GM23338 (cell line): ENCODE results near the gene COX7B. TPM values are rescaled to one million over a fixed set of nuclear protein-coding genes. Genes with fewer than 3 reads are reported as not detected.
A peak's percentile ranks its signal among the peaks of the same experiment; 100 is the strongest.

Experiments
- ATAC-seq: fragments of 200-7000 bp; cut with Tn5 transposase; 3 replicates; pipeline ENCODE4 v1.9.1; 2020
- DNase-seq: peaks from one replicate; pipeline ENCODE4 v3.0.0-alpha.2; 2015; ENCODE audit warnings: low spot score
- H2AFZ ChIP-seq: fragments of 200-600 bp; sonication (generic); 2 replicates; pipeline ENCODE4 v1.8.0; 2016; ENCODE audit warnings: antibody characterized with exemption, mild to moderate bottlenecking, moderate library complexity
- H3F3A ChIP-seq: fragments of 200-600 bp; sonication (generic); replicated peaks from 2 replicates; pipeline ENCODE4 v1.8.0; 2017; ENCODE audit warnings: antibody characterized with exemption, mixed run types, low read depth
- H3K27ac ChIP-seq: fragments of 200-600 bp; sonication (generic); 2 replicates; pipeline ENCODE4 v1.6.1; 2016; ENCODE audit warnings: low read depth
- H3K27me3 ChIP-seq: fragments of 200-600 bp; sonication (generic); 2 replicates; pipeline ENCODE4 v1.8.0; 2016; ENCODE audit warnings: mild to moderate bottlenecking, mixed run types, moderate library complexity; ENCODE audit not compliant: insufficient read depth
- H3K36me3 ChIP-seq: fragments of 200-600 bp; sonication (generic); 2 replicates; pipeline ENCODE4 v1.8.0; 2016; ENCODE audit warnings: mild to moderate bottlenecking; ENCODE audit not compliant: insufficient read depth
- H3K4me1 ChIP-seq: fragments of 200-600 bp; sonication (generic); 2 replicates; pipeline ENCODE4 v1.8.0; 2016; ENCODE audit warnings: mild to moderate bottlenecking, moderate library complexity; ENCODE audit not compliant: insufficient read depth
- H3K4me2 ChIP-seq: fragments of 200-600 bp; sonication (generic); 2 replicates; pipeline ENCODE4 v1.7.1; 2017; ENCODE audit warnings: mixed run types
- H3K4me3 ChIP-seq: fragments of 200-600 bp; sonication (generic); 2 replicates; pipeline ENCODE4 v1.6.1; 2016; ENCODE audit warnings: mixed run types
- H3K79me2 ChIP-seq: fragments of 200-600 bp; sonication (generic); replicated peaks from 2 replicates; pipeline ENCODE4 v1.8.0; 2017; ENCODE audit warnings: mild to moderate bottlenecking; ENCODE audit not compliant: insufficient read depth
- H3K9me2 ChIP-seq: fragments of 200-600 bp; sonication (generic); 2 replicates; pipeline ENCODE4 v1.8.0; 2017; ENCODE audit not compliant: insufficient read depth
- H4K20me1 ChIP-seq: fragments of 200-600 bp; sonication (generic); replicated peaks from 2 replicates; pipeline ENCODE4 v1.8.0; 2017; ENCODE audit warnings: mild to moderate bottlenecking; ENCODE audit not compliant: insufficient read depth
- H3K27ac Mint-ChIP-seq: 2 replicates; pipeline ENCODE4 v1.8.0; 2020; ENCODE audit warnings: inconsistent platforms, mild to moderate bottlenecking, moderate library complexity, mixed read lengths
- H3K27me3 Mint-ChIP-seq: 3 replicates; pipeline ENCODE4 v1.8.0; 2022; ENCODE audit warnings: low read depth, mild to moderate bottlenecking, moderate library complexity, mixed read lengths, inconsistent platforms; ENCODE audit not compliant: insufficient read depth, poor library complexity
- H3K36me3 Mint-ChIP-seq: 3 replicates; pipeline ENCODE4 v1.8.0; 2021; ENCODE audit warnings: low read depth, mild to moderate bottlenecking, inconsistent platforms, moderate library complexity, mixed read lengths
- H3K4me1 Mint-ChIP-seq: 3 replicates; pipeline ENCODE4 v1.8.0; 2020; ENCODE audit warnings: mild to moderate bottlenecking, inconsistent platforms, mixed read lengths
- H3K4me3 Mint-ChIP-seq: 3 replicates; pipeline ENCODE4 v1.8.0; 2021; ENCODE audit warnings: moderate library complexity, mild to moderate bottlenecking, inconsistent platforms, mixed read lengths
- H3K9me3 Mint-ChIP-seq: 3 replicates; pipeline ENCODE4 v1.8.0; 2020; ENCODE audit warnings: moderate library complexity, mild to moderate bottlenecking, inconsistent platforms, mixed read lengths
- CREB1 ChIP-seq: fragments of 250-450 bp; sonication (Bioruptor Pico); IDR thresholded peaks from 2 replicates; pipeline ENCODE4 v1.5.0; 2020; ENCODE audit warnings: low read depth, mild to moderate bottlenecking, moderate library complexity
- EZH2 ChIP-seq: fragments of 200-600 bp; sonication (generic); IDR thresholded peaks from one replicate; pipeline ENCODE4 v1.8.0; 2017; ENCODE audit warnings: antibody characterized with exemption, mild to moderate bottlenecking, low read depth; ENCODE audit not compliant: unreplicated experiment
- EZH2phosphoT487 ChIP-seq: fragments of 200-600 bp; sonication (generic); IDR thresholded peaks from one replicate; pipeline ENCODE4 v1.8.1; 2018; ENCODE audit warnings: antibody characterized with exemption; ENCODE audit not compliant: unreplicated experiment
- JUNB ChIP-seq: IDR thresholded peaks from one replicate; pipeline ENCODE4 v1.6.1; 2016; ENCODE audit warnings: antibody characterized with exemption; ENCODE audit not compliant: unreplicated experiment
- NANOG ChIP-seq: IDR thresholded peaks from 2 replicates; pipeline ENCODE4 v1.6.1; 2016; ENCODE audit warnings: antibody characterized with exemption, borderline replicate concordance
- POLR2AphosphoS5 ChIP-seq: IDR thresholded peaks from 2 replicates; pipeline ENCODE4 v1.6.1; 2016; ENCODE audit warnings: antibody characterized with exemption, low read depth
- STAT1 ChIP-seq: IDR thresholded peaks from one replicate; pipeline ENCODE4 v1.6.1; 2016; ENCODE audit warnings: antibody characterized with exemption; ENCODE audit not compliant: unreplicated experiment
- ZNF114 ChIP-seq: fragments of 250-450 bp; sonication (Bioruptor Pico); IDR thresholded peaks from 2 replicates; pipeline ENCODE4 v1.5.0; 2020; ENCODE audit warnings: mild to moderate bottlenecking, moderate library complexity
- ZNF331 ChIP-seq: fragments of 250-450 bp; sonication (Bioruptor Pico); IDR thresholded peaks from 2 replicates; pipeline ENCODE4 v1.5.0; 2020; ENCODE audit warnings: low read depth, mild to moderate bottlenecking, moderate library complexity
- polyA plus RNA-seq: library from polyadenylated mRNA; unstranded; fragments of >200 nt; fragmentation: Nextera tagmentation; extraction: Ambion mirVana; gene quantifications from 2 replicates; pipeline ENCODE4 v1.2.1, GENCODE V29; 2016
- total RNA-seq: library from RNA; depleted of rRNA; stranded (reverse); fragments of >200 nt; shearing (Covaris generic); gene quantifications from 2 replicates; pipeline ENCODE4 v1.2.3, GENCODE V29; 2014
- TF ChIP-seq, protein P1 (sequence below): IDR thresholded peaks from 2 replicates; pipeline ENCODE4 v1.6.1; 2016; ENCODE audit warnings: antibody characterized with exemption
- TF ChIP-seq, protein P2 (sequence below), 2 experiments: fragments of 200-600 bp in 1 of 2; sonication (generic) in 1 of 2; conservative IDR thresholded peaks; 2 replicates each; pipeline versions ENCODE4 v1.5.1 to v1.6.1; 2016 to 2017; ENCODE audit warnings: antibody characterized with exemption in 2 of 2, low read depth in 2 of 2, mild to moderate bottlenecking in 2 of 2, moderate library complexity in 1 of 2
- TF ChIP-seq, protein P3 (sequence below): IDR thresholded peaks from one replicate; pipeline ENCODE4 v1.6.1; 2018; ENCODE audit warnings: antibody characterized with exemption; ENCODE audit not compliant: unreplicated experiment

COX7B gene
- total and polyA plus RNA-seq, 2 experiments from 2014 or later: 411 to 1,029 TPM

DNA sequence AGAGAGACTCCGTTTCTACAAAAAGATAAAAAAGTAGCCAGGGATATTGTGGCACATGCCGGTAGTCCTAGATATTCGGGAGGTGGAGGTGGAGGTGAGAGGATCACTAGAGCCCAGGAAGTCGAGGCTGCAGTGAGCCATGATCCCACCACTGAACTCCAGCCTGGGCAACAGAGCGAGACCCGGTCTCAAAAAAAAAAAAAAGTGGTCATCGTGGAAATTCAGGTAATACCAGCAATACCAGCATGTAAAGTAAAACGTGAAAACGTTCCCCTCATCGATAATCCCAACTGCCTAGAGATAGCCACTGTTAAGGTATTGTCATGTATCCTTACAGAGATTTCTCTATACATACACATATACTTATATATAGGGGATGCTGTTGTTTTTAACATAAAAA, 5.6 kb upstream of the COX7B start (continued):
- TF ChIP-seq, protein P1, sequence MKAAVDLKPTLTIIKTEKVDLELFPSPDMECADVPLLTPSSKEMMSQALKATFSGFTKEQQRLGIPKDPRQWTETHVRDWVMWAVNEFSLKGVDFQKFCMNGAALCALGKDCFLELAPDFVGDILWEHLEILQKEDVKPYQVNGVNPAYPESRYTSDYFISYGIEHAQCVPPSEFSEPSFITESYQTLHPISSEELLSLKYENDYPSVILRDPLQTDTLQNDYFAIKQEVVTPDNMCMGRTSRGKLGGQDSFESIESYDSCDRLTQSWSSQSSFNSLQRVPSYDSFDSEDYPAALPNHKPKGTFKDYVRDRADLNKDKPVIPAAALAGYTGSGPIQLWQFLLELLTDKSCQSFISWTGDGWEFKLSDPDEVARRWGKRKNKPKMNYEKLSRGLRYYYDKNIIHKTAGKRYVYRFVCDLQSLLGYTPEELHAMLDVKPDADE: no peak
- no peak for TF ChIP-seq NANOG
- TF ChIP-seq EZH2phosphoT487: no peak

DNA sequence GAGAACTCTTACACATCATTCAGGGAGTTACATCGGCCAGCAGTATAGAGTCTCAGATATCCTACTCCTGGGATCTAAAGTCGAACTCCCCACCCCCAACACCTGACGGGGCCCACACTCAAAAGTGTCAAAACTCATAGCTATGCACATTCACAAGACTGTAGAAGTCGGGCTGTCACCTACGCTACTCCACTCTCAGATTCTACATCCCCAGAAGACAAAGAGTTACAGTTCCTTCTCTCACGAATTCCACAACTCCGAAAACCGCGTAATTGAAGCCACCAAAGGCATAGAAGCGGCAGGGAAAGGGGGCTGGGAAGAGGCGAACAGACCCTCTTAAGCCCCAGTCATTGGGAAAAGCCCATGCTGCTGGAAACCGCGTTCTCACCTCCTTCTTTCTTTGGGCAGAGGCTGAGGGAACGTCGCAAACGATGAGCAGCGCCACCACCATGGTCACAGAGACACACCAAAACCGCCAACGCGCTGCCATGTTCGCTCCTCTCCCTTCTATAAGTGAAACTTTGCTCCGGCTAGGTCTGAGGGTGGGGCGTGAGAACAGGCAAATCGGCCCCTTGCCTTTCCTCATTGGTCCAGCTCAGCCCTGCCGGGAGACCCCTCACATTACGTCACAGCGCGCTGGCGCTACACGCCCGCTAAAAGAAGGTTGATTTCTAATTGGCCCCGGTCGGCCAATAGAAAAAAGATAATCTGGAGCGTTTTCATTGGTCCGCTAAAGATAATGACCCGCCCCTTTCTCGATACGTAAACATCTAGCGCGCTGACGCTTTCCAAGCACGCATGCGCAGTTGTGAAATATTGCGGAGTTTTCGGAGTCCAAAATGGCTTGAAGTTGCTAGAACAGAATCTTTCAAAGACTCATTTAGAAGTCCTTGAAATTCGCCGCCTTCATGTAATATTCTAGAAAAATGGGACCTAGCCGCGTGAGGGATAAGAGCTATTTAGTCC, 4.1 kb upstream of the COX7B start, which contains the start of gene MAGT1:
Gene MAGT1, minus strand, starts transcription at position 515 of the 966 bp plus-strand sequence. Its CDS starts 25 bp downstream, at position 490.
- H3K27ac Mint-ChIP-seq: peak within 1 kb of the TSS; percentile 99
- peak; percentile 95 for ATAC-seq
- Histone ChIP-seq H3K27me3 (no peaks in the 10 kb centered on the region), H3K79me2 (peaks cover 54% of the 10 kb centered on the region), H3K27ac (peak within 1 kb of the TSS; percentile 79), H3K9me2 (no peaks in the 10 kb centered on the region), H2AFZ (no peak within 1 kb of the TSS), H3K4me2 (peak within 1 kb of the TSS; percentile 76), H4K20me1 (no peaks in the 10 kb centered on the region), H3K36me3 (no peaks in the 10 kb centered on the region), H3F3A (no peaks in the 10 kb centered on the region), H3K4me1 (no peaks in the 10 kb centered on the region), H3K4me3 (peak within 1 kb of the TSS; percentile 63)
- no peaks in the 10 kb centered on the region; the same call in 2 of the 3 replicates for H3K4me1 Mint-ChIP-seq
- H3K27me3 Mint-ChIP-seq: peaks cover 7% of the 10 kb centered on the region
- peak within 1 kb of the TSS; percentile 95 for H3K4me3 Mint-ChIP-seq
- no peaks in the 10 kb centered on the region for H3K9me3 Mint-ChIP-seq
- peak; percentile 89 for TF ChIP-seq CREB1
- peak; percentile 91 for TF ChIP-seq POLR2AphosphoS5
- no peak for TF ChIP-seq STAT1
- peaks cover 8% of the 10 kb centered on the region; the same call in 2 of the 3 replicates for H3K36me3 Mint-ChIP-seq
- peak; percentile 95 for DNase-seq

DNA sequence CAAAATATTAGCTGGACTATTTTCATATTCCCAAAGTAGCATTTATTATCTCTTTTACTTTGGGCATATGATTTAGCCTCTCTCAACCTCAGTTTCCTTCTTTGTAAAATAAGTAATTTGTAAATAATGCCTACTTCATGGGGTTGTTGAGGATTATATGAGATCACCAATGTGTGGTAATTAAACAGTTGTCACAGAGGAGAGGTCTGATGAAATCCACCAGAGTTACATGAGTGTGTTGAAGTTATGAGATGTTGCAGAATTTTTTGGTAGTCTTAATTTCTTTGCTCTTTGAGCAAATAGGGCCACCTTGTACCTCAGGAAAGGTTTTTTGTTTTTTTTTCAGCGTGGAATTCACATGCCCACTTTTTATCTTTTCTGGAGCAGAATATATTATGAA, 1.4 kb downstream of the COX7B start:
- Mint-ChIP-seq H3K9me3 (no peaks in the 10 kb centered on the region), H3K4me3 (peak overlapping the region; percentile 96), H3K27me3 (peaks cover 7% of the 10 kb centered on the region), H3K36me3 (peaks cover 41% of the 10 kb centered on the region; the same call in 2 of the 3 replicates), H3K27ac (peak overlapping the region; percentile 84; the same call in 1 of the 2 replicates), H3K4me1 (0 out of 3 replicates have a peak, but pooled peaks cover 3% of the 10 kb centered on the region)
- Histone ChIP-seq H3K27ac (peak overlapping the region; percentile 81; the same call in 1 of the 2 replicates), H3K4me2 (peak overlapping the region; percentile 77), H4K20me1 (no peaks in the 10 kb centered on the region; the same call in 1 of the 2 replicates), H3K36me3 (no peaks in the 10 kb centered on the region), H3K9me2 (no peaks in the 10 kb centered on the region), H3F3A (no peaks in the 10 kb centered on the region), H2AFZ (no peak overlapping the region), H3K4me3 (peak overlapping the region; percentile 60), H3K27me3 (no peaks in the 10 kb centered on the region), H3K4me1 (peaks cover 5% of the 10 kb centered on the region; the same call in 1 of the 2 replicates), H3K79me2 (peaks cover 35% of the 10 kb centered on the region)
- ATAC-seq: no peak
- no peak for DNase-seq
- TF ChIP-seq CREB1 (no peak), EZH2phosphoT487 (no peak), NANOG (no peak), JUNB (no peak), POLR2AphosphoS5 (no peak), EZH2 (no peak), ZNF331 (CRISPR knock-in tag) (no peak), ZNF114 (CRISPR knock-in tag) (no peak)
- TF ChIP-seq, protein P2, sequence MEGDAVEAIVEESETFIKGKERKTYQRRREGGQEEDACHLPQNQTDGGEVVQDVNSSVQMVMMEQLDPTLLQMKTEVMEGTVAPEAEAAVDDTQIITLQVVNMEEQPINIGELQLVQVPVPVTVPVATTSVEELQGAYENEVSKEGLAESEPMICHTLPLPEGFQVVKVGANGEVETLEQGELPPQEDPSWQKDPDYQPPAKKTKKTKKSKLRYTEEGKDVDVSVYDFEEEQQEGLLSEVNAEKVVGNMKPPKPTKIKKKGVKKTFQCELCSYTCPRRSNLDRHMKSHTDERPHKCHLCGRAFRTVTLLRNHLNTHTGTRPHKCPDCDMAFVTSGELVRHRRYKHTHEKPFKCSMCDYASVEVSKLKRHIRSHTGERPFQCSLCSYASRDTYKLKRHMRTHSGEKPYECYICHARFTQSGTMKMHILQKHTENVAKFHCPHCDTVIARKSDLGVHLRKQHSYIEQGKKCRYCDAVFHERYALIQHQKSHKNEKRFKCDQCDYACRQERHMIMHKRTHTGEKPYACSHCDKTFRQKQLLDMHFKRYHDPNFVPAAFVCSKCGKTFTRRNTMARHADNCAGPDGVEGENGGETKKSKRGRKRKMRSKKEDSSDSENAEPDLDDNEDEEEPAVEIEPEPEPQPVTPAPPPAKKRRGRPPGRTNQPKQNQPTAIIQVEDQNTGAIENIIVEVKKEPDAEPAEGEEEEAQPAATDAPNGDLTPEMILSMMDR (conservative IDR thresholded peaks at IDR 0.05; ENCODE audit: low read depth in 2 of 2): no peak
- TF ChIP-seq, protein P1: no peak
- TF ChIP-seq, protein P3, sequence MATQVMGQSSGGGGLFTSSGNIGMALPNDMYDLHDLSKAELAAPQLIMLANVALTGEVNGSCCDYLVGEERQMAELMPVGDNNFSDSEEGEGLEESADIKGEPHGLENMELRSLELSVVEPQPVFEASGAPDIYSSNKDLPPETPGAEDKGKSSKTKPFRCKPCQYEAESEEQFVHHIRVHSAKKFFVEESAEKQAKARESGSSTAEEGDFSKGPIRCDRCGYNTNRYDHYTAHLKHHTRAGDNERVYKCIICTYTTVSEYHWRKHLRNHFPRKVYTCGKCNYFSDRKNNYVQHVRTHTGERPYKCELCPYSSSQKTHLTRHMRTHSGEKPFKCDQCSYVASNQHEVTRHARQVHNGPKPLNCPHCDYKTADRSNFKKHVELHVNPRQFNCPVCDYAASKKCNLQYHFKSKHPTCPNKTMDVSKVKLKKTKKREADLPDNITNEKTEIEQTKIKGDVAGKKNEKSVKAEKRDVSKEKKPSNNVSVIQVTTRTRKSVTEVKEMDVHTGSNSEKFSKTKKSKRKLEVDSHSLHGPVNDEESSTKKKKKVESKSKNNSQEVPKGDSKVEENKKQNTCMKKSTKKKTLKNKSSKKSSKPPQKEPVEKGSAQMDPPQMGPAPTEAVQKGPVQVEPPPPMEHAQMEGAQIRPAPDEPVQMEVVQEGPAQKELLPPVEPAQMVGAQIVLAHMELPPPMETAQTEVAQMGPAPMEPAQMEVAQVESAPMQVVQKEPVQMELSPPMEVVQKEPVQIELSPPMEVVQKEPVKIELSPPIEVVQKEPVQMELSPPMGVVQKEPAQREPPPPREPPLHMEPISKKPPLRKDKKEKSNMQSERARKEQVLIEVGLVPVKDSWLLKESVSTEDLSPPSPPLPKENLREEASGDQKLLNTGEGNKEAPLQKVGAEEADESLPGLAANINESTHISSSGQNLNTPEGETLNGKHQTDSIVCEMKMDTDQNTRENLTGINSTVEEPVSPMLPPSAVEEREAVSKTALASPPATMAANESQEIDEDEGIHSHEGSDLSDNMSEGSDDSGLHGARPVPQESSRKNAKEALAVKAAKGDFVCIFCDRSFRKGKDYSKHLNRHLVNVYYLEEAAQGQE: no peak
